ENCODE data around the gene SCAI.
"Not testable (repeated sequence)": the region's sequence is repeated elsewhere in the genome, so short reads cannot be mapped to it uniquely, and the experiment has no call there.

The SCAI gene

DNA sequence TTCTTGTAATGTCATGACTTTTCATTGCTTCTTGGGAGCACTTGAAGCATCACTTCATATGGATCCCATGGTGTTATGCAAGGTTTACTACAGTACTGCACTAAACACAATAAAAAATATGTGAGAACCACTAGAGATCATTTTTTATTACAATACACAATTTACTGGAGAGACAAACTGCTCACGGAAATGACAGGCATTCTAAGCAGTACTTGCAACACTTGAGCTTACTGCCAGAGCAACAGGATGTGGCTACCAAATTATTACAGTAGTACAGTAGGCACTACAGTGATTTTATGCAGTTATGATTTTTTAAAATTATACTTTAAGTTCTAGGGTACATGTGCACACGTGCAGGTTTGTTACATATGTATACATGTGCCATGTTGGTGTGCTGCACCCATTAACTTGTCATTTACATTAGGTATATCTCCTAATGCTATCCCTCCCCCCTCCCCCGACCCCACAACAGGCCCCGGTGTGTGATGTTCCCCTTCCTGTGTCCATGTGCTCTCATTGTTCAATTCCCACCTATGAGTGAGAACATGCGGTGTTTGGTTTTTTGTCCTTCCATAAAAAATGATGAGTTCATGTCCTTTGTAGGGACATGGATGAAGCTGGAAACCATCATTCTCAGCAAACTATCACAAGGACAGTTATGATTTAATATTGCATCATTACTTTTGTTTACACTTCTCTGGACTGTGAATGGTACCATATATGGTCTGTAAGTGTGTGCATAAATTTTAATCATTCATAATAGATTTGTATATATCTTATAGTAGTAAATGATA lies 177.4 kb downstream of the SCAI start:
- H3K4me1 ChIP-seq (ENCODE audit: control insufficient read depth, insufficient read depth, low read length); H3K27me3 ChIP-seq (ENCODE audit: control insufficient read depth, insufficient read depth, low read length); H3K9ac ChIP-seq (ENCODE audit: low read depth, low read length); H3K4me3 ChIP-seq (ENCODE audit: low read depth, low read length); H3K27ac ChIP-seq (ENCODE audit: low read depth, low read length); H3K9me3 ChIP-seq (ENCODE audit: control insufficient read depth, insufficient read depth, low read length): not testable (repeated sequence)
- H3K36me3 ChIP-seq (ENCODE audit: control insufficient read depth, insufficient read depth, low read length) = peaks cover 26% of the 10 kb centered on the region

DNA sequence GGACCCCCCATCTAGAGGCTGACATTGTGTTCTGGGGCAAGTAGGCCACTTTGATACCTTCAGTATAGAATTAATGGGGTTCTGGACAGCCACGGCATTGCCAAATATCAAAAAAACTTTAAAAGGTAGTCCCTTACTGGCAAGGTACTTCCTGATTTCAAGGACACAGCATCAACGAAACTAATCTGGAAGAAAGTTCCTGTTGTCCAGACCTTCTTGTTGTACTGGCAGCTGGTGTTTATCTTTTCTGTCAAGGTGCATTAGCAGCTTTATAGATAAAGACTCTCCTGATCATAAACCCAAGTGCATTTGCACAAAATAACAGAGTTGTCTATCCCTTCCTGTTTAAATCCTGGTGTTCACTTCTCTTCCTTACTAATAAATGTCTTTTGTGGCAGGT lies 178.7 kb downstream of the SCAI start:
- H3K9ac ChIP-seq (ENCODE audit: low read depth, low read length) = no peak overlapping the region
- H3K27me3 ChIP-seq (ENCODE audit: control insufficient read depth, insufficient read depth, low read length) = no peaks in the 10 kb centered on the region
- no peaks in the 10 kb centered on the region for H3K9me3 ChIP-seq (ENCODE audit: control insufficient read depth, insufficient read depth, low read length)
- no peak overlapping the region for H3K27ac ChIP-seq (ENCODE audit: low read depth, low read length)
- H3K4me3 ChIP-seq (ENCODE audit: low read depth, low read length) = no peak overlapping the region
- no peaks in the 10 kb centered on the region for H3K4me1 ChIP-seq (ENCODE audit: control insufficient read depth, insufficient read depth, low read length)
- H3K36me3 ChIP-seq (ENCODE audit: control insufficient read depth, insufficient read depth, low read length) = peaks cover 18% of the 10 kb centered on the region

DNA sequence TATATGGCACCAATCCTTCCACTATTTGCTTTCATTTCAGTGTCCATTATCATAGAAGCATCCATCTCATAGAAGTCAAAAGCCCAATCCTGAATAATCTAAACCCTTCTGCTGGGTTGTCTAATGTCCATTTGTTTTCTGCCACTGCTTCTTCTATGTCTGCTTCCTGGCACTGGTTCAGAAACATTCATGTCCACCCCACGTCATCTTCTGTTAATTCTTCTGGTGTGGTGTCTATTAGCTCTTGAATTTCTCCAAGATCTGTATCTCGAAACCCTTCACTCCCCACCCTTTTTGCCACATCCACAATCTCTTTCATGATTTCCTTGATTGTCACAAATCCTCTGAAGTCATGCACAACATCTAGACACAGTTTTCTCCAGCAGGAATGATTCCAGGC lies 179.3 kb downstream of the SCAI start:
- H3K4me1 ChIP-seq (ENCODE audit: control insufficient read depth, insufficient read depth, low read length) = no peaks in the 10 kb centered on the region
- no peaks in the 10 kb centered on the region for H3K9me3 ChIP-seq (ENCODE audit: control insufficient read depth, insufficient read depth, low read length)
- H3K9ac ChIP-seq (ENCODE audit: low read depth, low read length) = no peak overlapping the region
- H3K36me3 ChIP-seq (ENCODE audit: control insufficient read depth, insufficient read depth, low read length) = peaks cover 15% of the 10 kb centered on the region
- H3K27me3 ChIP-seq (ENCODE audit: control insufficient read depth, insufficient read depth, low read length) = no peaks in the 10 kb centered on the region
- no peak overlapping the region for H3K27ac ChIP-seq (ENCODE audit: low read depth, low read length)
- no peak overlapping the region for H3K4me3 ChIP-seq (ENCODE audit: low read depth, low read length)

DNA sequence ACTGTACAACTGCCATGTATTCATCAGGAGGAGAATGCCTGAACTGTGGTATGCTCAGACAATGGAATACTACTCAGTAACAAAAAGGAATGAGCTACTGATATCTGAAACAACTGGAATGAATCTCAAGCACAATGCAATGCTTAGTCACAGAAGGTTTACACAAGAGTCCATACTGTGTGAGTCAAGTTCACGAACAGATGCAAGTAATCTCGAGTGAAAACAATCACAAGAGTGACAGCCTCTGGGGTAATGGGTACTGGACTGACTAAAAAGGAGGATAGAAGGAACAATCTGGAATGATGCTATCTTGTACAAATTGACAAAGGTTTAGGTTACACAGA lies 182.9 kb downstream of the SCAI start:
- H3K9ac ChIP-seq (ENCODE audit: low read depth, low read length) = no peak overlapping the region
- no peak overlapping the region for H3K27ac ChIP-seq (ENCODE audit: low read depth, low read length)
- no peaks in the 10 kb centered on the region for H3K36me3 ChIP-seq (ENCODE audit: control insufficient read depth, insufficient read depth, low read length)
- H3K9me3 ChIP-seq (ENCODE audit: control insufficient read depth, insufficient read depth, low read length) = no peaks in the 10 kb centered on the region
- no peak overlapping the region for H3K4me3 ChIP-seq (ENCODE audit: low read depth, low read length)
- no peaks in the 10 kb centered on the region for H3K4me1 ChIP-seq (ENCODE audit: control insufficient read depth, insufficient read depth, low read length)
- H3K27me3 ChIP-seq (ENCODE audit: control insufficient read depth, insufficient read depth, low read length) = no peaks in the 10 kb centered on the region

DNA sequence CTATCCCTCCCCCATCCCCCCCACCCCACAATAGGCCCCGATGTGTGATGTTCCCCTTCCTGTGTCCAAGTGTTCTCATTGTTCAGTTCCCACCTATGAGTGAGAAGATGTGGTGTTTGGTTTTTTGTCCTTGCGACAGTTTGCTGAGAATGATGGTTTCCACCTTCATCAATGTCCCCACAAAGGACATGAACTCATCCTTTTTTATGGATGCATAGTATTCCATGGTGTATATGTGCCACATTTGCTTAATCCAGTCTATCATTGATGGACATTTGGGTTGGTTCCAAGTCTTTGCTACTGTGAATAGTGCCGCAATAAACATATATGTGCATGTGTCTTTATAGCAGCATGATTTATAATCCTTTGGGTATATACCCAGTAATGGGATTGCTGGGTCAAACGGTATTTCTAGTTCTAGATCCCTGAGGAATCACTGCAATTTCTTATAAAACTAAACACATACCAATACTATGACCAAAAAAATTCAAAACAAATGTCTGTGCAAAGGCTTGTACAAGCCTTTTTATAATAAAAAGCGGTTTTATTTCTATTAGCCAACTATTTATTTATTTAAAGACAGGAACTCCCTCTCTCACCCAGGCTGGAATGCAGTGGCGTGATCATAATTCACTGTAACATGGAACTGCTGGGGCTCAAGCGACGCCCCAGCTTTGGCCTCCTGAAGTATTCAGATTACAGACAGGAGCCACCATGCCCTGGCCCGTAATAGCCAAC lies 183.5 kb downstream of the SCAI start:
- not testable (repeated sequence) for H3K4me3 ChIP-seq (ENCODE audit: low read depth, low read length); H3K4me1 ChIP-seq (ENCODE audit: control insufficient read depth, insufficient read depth, low read length); H3K27ac ChIP-seq (ENCODE audit: low read depth, low read length); H3K27me3 ChIP-seq (ENCODE audit: control insufficient read depth, insufficient read depth, low read length); H3K36me3 ChIP-seq (ENCODE audit: control insufficient read depth, insufficient read depth, low read length); H3K9ac ChIP-seq (ENCODE audit: low read depth, low read length); H3K9me3 ChIP-seq (ENCODE audit: control insufficient read depth, insufficient read depth, low read length)

DNA sequence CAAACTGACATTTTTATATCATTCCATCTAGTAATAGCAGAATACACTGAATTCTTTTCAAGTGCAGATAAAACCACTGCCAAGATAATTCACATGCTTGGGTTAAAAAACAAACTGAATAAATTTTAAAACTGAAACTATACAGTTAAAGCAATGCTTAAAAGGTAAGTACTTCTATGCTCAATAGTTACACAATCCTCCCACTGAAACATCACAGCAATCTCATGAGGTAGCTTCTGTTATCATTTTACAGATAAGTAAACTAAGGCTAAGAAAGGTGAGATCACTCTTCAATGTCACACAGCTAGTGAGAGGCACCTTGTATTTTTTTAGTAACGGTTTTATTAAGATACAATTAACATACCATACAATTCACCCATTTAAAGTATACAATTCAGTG lies 189.1 kb downstream of the SCAI start:
- no peak overlapping the region for H3K27ac ChIP-seq (ENCODE audit: low read depth, low read length)
- H3K4me3 ChIP-seq (ENCODE audit: low read depth, low read length) = no peak overlapping the region
- no peak overlapping the region for H3K9ac ChIP-seq (ENCODE audit: low read depth, low read length)
- H3K4me1 ChIP-seq (ENCODE audit: control insufficient read depth, insufficient read depth, low read length) = no peaks in the 10 kb centered on the region
- no peaks in the 10 kb centered on the region for H3K27me3 ChIP-seq (ENCODE audit: control insufficient read depth, insufficient read depth, low read length)
- H3K9me3 ChIP-seq (ENCODE audit: control insufficient read depth, insufficient read depth, low read length) = no peaks in the 10 kb centered on the region
- peaks cover 8% of the 10 kb centered on the region; the same call in 1 of the 2 replicates for H3K36me3 ChIP-seq (ENCODE audit: control insufficient read depth, insufficient read depth, low read length)

DNA sequence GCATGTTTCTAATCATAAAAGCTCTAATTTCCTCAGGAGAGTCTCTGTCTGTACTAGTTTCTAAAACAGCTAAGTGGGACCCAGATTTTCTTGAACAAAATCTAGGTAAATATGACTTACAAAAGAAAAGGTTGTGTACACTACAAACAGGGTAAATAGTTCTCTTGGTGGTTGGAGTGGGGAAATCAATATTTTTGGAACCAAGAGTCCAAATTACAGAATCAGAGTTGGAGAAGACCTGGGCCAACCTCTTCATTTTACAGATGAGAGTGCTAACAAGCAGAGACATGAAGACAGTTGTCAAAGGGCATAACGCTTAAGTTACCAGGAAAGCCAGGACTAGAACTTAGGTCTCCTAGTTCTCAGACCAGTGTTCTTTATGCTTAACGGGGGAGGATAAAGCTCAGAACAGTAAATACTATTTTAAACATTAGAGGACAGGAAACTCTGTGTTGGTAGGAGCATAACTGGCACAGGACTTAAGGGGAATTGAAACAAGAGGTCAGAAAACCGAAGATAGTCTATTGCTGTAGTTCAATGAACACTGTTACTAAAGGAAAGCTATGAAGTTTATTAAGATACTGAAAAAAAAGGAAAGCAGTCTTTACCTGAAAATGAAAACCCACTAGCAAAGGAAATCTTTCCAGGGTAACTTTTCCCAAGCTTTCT lies 193.1 kb downstream of the SCAI start:
- Histone ChIP-seq H3K9ac (ENCODE audit: low read depth, low read length) (no peak overlapping the region), H3K4me3 (ENCODE audit: low read depth, low read length) (no peak overlapping the region), H3K9me3 (ENCODE audit: control insufficient read depth, insufficient read depth, low read length) (no peaks in the 10 kb centered on the region), H3K27me3 (ENCODE audit: control insufficient read depth, insufficient read depth, low read length) (no peaks in the 10 kb centered on the region), H3K27ac (ENCODE audit: low read depth, low read length) (no peak overlapping the region), H3K4me1 (ENCODE audit: control insufficient read depth, insufficient read depth, low read length) (no peaks in the 10 kb centered on the region), H3K36me3 (ENCODE audit: control insufficient read depth, insufficient read depth, low read length) (peaks cover 8% of the 10 kb centered on the region; the same call in 1 of the 2 replicates)

DNA sequence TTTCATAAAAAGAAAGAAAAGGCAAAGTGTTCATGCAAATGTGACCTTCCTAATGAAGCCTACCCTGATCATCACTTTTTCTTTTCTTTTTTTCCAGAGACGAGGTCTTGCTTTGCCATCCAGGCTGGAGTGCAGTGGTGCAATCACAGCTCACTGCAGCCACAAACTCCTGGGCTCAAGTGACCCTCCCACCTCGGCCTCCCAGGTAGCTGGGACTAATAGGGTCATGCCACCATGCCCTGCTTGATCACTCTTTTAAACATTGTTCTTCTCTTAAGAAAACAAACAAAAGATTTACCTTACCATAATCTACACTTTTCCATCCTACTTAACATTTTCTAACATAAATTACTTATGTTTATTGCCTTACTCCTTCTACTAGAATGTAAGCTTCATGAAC lies 193.9 kb downstream of the SCAI start:
- H3K4me1 ChIP-seq (ENCODE audit: control insufficient read depth, insufficient read depth, low read length) = no peaks in the 10 kb centered on the region
- H3K9me3 ChIP-seq (ENCODE audit: control insufficient read depth, insufficient read depth, low read length) = no peaks in the 10 kb centered on the region
- peaks cover 8% of the 10 kb centered on the region; the same call in 1 of the 2 replicates for H3K36me3 ChIP-seq (ENCODE audit: control insufficient read depth, insufficient read depth, low read length)

DNA sequence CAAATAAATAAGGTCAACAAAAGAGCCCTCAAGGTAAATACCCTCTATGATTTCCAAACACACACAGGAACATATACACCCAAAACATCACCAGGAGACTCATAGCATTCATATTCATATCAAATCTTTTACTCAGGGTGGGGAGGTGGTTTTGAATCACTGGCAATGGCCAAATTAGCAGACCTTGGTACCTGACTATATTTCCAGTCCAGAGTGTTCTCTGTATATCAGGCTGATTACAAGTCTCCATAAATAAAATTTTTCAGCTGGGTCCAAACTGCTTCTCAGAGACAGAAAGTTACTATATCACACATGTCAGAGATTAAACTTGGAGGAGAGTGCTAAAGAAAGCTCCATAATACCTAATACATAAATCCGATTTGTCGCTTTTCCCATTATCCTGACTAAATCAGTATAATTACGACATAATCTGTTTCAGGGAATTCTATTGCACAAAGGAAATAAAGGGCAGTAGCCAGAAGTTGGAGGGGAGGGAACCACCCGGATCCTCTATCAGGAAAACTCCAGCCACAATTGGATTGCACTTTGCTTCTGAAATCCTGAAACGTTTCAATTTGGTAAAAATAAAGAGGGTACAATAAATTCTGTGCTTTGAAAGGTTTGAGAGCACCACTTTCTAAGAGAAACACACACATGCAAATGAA lies 195.5 kb downstream of the SCAI start:
- no peak overlapping the region for H3K27ac ChIP-seq (ENCODE audit: low read depth, low read length)
- H3K36me3 ChIP-seq (ENCODE audit: control insufficient read depth, insufficient read depth, low read length) = peaks cover 8% of the 10 kb centered on the region; the same call in 1 of the 2 replicates
- no peak overlapping the region for H3K9ac ChIP-seq (ENCODE audit: low read depth, low read length)
- no peak overlapping the region for H3K4me3 ChIP-seq (ENCODE audit: low read depth, low read length)
- H3K9me3 ChIP-seq (ENCODE audit: control insufficient read depth, insufficient read depth, low read length) = no peaks in the 10 kb centered on the region
- H3K4me1 ChIP-seq (ENCODE audit: control insufficient read depth, insufficient read depth, low read length) = no peaks in the 10 kb centered on the region
- no peaks in the 10 kb centered on the region for H3K27me3 ChIP-seq (ENCODE audit: control insufficient read depth, insufficient read depth, low read length)

More for the DNA sequence above, 193.9 kb downstream of the SCAI start:
- Histone ChIP-seq H3K27ac (ENCODE audit: low read depth, low read length) (no peak overlapping the region), H3K9ac (ENCODE audit: low read depth, low read length) (no peak overlapping the region), H3K27me3 (ENCODE audit: control insufficient read depth, insufficient read depth, low read length) (no peaks in the 10 kb centered on the region), H3K4me3 (ENCODE audit: low read depth, low read length) (no peak overlapping the region)

DNA sequence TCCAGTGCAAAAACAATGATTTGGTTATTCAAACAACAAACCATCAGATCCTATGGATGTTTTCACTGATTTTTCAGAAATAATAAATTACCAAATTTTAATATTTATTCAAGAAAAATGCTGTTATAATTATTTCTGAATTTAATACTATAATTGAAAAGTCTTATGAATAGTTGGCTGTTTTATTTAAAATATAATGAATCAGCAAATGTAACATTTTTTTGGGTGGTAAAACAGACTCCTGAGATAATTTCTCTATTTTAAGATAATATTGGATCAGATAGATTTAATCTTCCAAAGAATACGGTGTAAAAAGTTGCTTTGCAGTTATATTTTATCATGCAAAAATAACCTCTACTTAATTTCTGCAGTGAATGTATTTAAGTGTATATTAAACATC lies 197.2 kb downstream of the SCAI start:
- Histone ChIP-seq H3K27ac (ENCODE audit: low read depth, low read length) (no peak overlapping the region), H3K9me3 (ENCODE audit: control insufficient read depth, insufficient read depth, low read length) (no peaks in the 10 kb centered on the region), H3K27me3 (ENCODE audit: control insufficient read depth, insufficient read depth, low read length) (no peaks in the 10 kb centered on the region), H3K4me3 (ENCODE audit: low read depth, low read length) (no peak overlapping the region), H3K4me1 (ENCODE audit: control insufficient read depth, insufficient read depth, low read length) (peaks cover 8% of the 10 kb centered on the region), H3K9ac (ENCODE audit: low read depth, low read length) (no peak overlapping the region), H3K36me3 (ENCODE audit: control insufficient read depth, insufficient read depth, low read length) (0 out of 2 replicates have a peak, but pooled peaks cover 2% of the 10 kb centered on the region)

All from HUES48 (cell line).